Loucy (cell line): ENCODE measurements around the gene TESMIN.

Source experiments
- CTCF ChIP-seq: fragments of 200-600 bp; sonication (generic); conservative IDR thresholded peaks from 2 replicates; pipeline ENCODE4 v1.5.1; 2014; ENCODE audit warnings: mild to moderate bottlenecking, antibody characterized with exemption, low read length
- EZH2phosphoT487 ChIP-seq: fragments of 200-600 bp; IDR thresholded peaks from 2 replicates; pipeline ENCODE4 v1.6.1; 2018; ENCODE audit warnings: antibody characterized with exemption, mild to moderate bottlenecking, moderate library complexity, borderline replicate concordance

GRCh38 chr11:68664141-68664540, 87.2 kb downstream of the TESMIN start:
- TF ChIP-seq CTCF (no peak), EZH2phosphoT487 (no peak)
